H9 (cell line): Measurements from ENCODE around the gene ZFYVE27. TPM values are rescaled to one million over a fixed set of nuclear protein-coding genes. Genes with fewer than 3 reads are reported as not detected.
A peak's percentile ranks its signal among the peaks of the same experiment; 100 is the strongest.

ENCODE experiments used
- DNase-seq: peaks from one replicate; pipeline ENCODE4 v3.0.0-alpha.2; 2017
- H2AFZ ChIP-seq: one replicate; pipeline ENCODE4 v1.6.1; 2013; ENCODE audit warnings: mild to moderate bottlenecking, low read length, control low read depth, moderate library complexity
- H2AK5ac ChIP-seq: 2 replicates; pipeline ENCODE4 v1.6.1; 2013; ENCODE audit warnings: low read length, control low read depth, mixed read lengths; ENCODE audit not compliant: insufficient read length
- H2BK120ac ChIP-seq: one replicate; pipeline ENCODE4 v1.6.1; 2013; ENCODE audit warnings: low read depth, mild to moderate bottlenecking, low read length, control low read depth, inconsistent platforms; ENCODE audit not compliant: poor library complexity, severe bottlenecking
- H2BK12ac ChIP-seq: 2 replicates; pipeline ENCODE4 v1.6.1; 2013; ENCODE audit warnings: low read length, control low read depth, mixed read lengths, low read depth; ENCODE audit not compliant: insufficient read length
- H2BK15ac ChIP-seq: 2 replicates; pipeline ENCODE4 v1.6.1; 2013; ENCODE audit warnings: low read depth, low read length, control low read depth
- H2BK20ac ChIP-seq: one replicate; pipeline ENCODE4 v1.6.1; 2013; ENCODE audit warnings: low read depth, mild to moderate bottlenecking, low read length, control low read depth, inconsistent platforms; ENCODE audit not compliant: poor library complexity, severe bottlenecking
- H2BK5ac ChIP-seq: 2 replicates; pipeline ENCODE4 v1.6.1; 2013; ENCODE audit warnings: low read length, control low read depth, mixed read lengths; ENCODE audit not compliant: insufficient read length
- H3K14ac ChIP-seq: 2 replicates; pipeline ENCODE4 v1.6.1; 2013; ENCODE audit warnings: low read length, control low read depth; ENCODE audit not compliant: insufficient read depth
- H3K18ac ChIP-seq: 2 replicates; pipeline ENCODE4 v1.6.1; 2013; ENCODE audit warnings: low read depth, mild to moderate bottlenecking, mixed read lengths, low read length, control low read depth; ENCODE audit not compliant: insufficient read length
- H3K23ac ChIP-seq: 2 replicates; pipeline ENCODE4 v1.6.1; 2013; ENCODE audit warnings: low read length, control low read depth, mixed read lengths, low read depth; ENCODE audit not compliant: insufficient read length
- H3K23me2 ChIP-seq: 2 replicates; pipeline ENCODE4 v1.6.1; 2013; ENCODE audit warnings: low read depth, mild to moderate bottlenecking, mixed read lengths, low read length, control low read depth; ENCODE audit not compliant: insufficient read length, poor library complexity, severe bottlenecking
- H3K27ac ChIP-seq: 2 replicates; pipeline ENCODE4 v1.5.1; 2013; ENCODE audit warnings: low read length, control low read depth, mixed read lengths, low read depth; ENCODE audit not compliant: insufficient read length
- H3K27me3 ChIP-seq: 2 replicates; pipeline ENCODE4 v1.6.1; 2013; ENCODE audit warnings: low read length, control low read depth, inconsistent platforms; ENCODE audit not compliant: insufficient read depth
- H3K4ac ChIP-seq: 2 replicates; pipeline ENCODE4 v1.6.1; 2013; ENCODE audit warnings: low read depth, mild to moderate bottlenecking, control low read depth, inconsistent platforms, low read length, moderate library complexity
- H3K4me1 ChIP-seq: 2 replicates; pipeline ENCODE4 v1.6.1; 2013; ENCODE audit warnings: low read length, control low read depth, inconsistent platforms; ENCODE audit not compliant: insufficient read depth
- H3K4me2 ChIP-seq: 2 replicates; pipeline ENCODE4 v1.6.1; 2013; ENCODE audit warnings: low read length, control low read depth, mixed read lengths; ENCODE audit not compliant: insufficient read length, insufficient read depth
- H3K56ac ChIP-seq: 2 replicates; pipeline ENCODE4 v1.6.1; 2013; ENCODE audit warnings: low read depth, mild to moderate bottlenecking, mixed read lengths, low read length, control low read depth; ENCODE audit not compliant: insufficient read length
- H3K79me1 ChIP-seq: 2 replicates; pipeline ENCODE4 v1.6.1; 2013; ENCODE audit warnings: low read depth, mild to moderate bottlenecking, moderate library complexity, low read length, control low read depth, inconsistent platforms; ENCODE audit not compliant: insufficient read depth, poor library complexity, severe bottlenecking
- H3K79me2 ChIP-seq: 2 replicates; pipeline ENCODE4 v1.6.1; 2013; ENCODE audit warnings: low read length, control low read depth, inconsistent platforms; ENCODE audit not compliant: insufficient read depth
- H3K9ac ChIP-seq: 2 replicates; pipeline ENCODE4 v1.6.1; 2013; ENCODE audit warnings: low read length, control low read depth, mixed read lengths; ENCODE audit not compliant: insufficient read length; ENCODE audit errors: extremely low read depth
- H3K9me3 ChIP-seq: one replicate; pipeline ENCODE4 v1.6.1; 2013; ENCODE audit warnings: low read depth, low read length, inconsistent platforms; ENCODE audit not compliant: control insufficient read depth
- H3T11ph ChIP-seq: one replicate; pipeline ENCODE4 v1.6.1; 2013; ENCODE audit warnings: mild to moderate bottlenecking, low read length, control low read depth, inconsistent platforms
- H4K20me1 ChIP-seq: one replicate; pipeline ENCODE4 v1.6.1; 2013; ENCODE audit not compliant: control insufficient read depth, insufficient read length, insufficient read depth
- H4K5ac ChIP-seq: 2 replicates; pipeline ENCODE4 v1.6.1; 2013; ENCODE audit warnings: low read depth, mild to moderate bottlenecking, mixed read lengths, low read length, control low read depth; ENCODE audit not compliant: insufficient read length
- H4K8ac ChIP-seq: replicated peaks from 2 replicates; pipeline ENCODE4 v1.6.1; 2013; ENCODE audit warnings: low read length, control low read depth, mixed read lengths, low read depth; ENCODE audit not compliant: insufficient read length
- H4K91ac ChIP-seq: 2 replicates; pipeline ENCODE4 v1.6.1; 2013; ENCODE audit warnings: low read depth, mild to moderate bottlenecking, moderate library complexity, mixed read lengths, low read length, control low read depth; ENCODE audit not compliant: insufficient read length
- H3K27ac Mint-ChIP-seq, 3 experiments: 2 replicates in 2 of 3; 3 replicates in 1 of 3; pipeline ENCODE4 v1.8.0; 2020 to 2021; ENCODE audit warnings: mixed read lengths in 3 of 3, mild to moderate bottlenecking in 1 of 3, moderate library complexity in 1 of 3
- H3K27me3 Mint-ChIP-seq: 2 replicates; pipeline ENCODE4 v1.8.0; 2021; ENCODE audit warnings: low read depth, mild to moderate bottlenecking, moderate library complexity, mixed read lengths
- H3K36me3 Mint-ChIP-seq, 3 experiments: 2 replicates in 2 of 3; 3 replicates in 1 of 3; pipeline ENCODE4 v1.8.0; 2020 to 2021; ENCODE audit warnings: low read depth in 3 of 3, mixed read lengths in 3 of 3; ENCODE audit not compliant: insufficient read depth in 1 of 3
- H3K4me1 Mint-ChIP-seq, 2 experiments: 2 replicates each; pipeline ENCODE4 v1.8.0; 2020; ENCODE audit warnings: mixed read lengths in 2 of 2
- H3K4me3 Mint-ChIP-seq, 2 experiments: 2 replicates in 1 of 2; 3 replicates in 1 of 2; pipeline ENCODE4 v1.8.0; 2020 to 2021; ENCODE audit warnings: mild to moderate bottlenecking in 2 of 2, mixed read lengths in 2 of 2, moderate library complexity in 1 of 2
- H3K9me3 Mint-ChIP-seq, 2 experiments: 2 replicates in 1 of 2; 3 replicates in 1 of 2; pipeline ENCODE4 v1.8.0; 2020; ENCODE audit warnings: mild to moderate bottlenecking in 2 of 2, mixed read lengths in 2 of 2, moderate library complexity in 1 of 2
- WGBS: extraction: QIAGEN DNeasy Blood & Tissue Kit; methylation state at CpG from one replicate; pipeline ENCODE4 v1.1.7; 2013; ENCODE audit warnings: missing lambda C conversion rate, low lambda C conversion rate, mixed read lengths; ENCODE audit not compliant: insufficient read length; ENCODE audit errors: extremely low coverage; 5-methylcytosine and 5-hydroxymethylcytosine counted together
- long read RNA-seq: library from polyadenylated mRNA; unstranded; transcript quantifications from one replicate; pipeline ENCODE4 v2.0.0, GENCODE V29; 2020
- total RNA-seq: library from RNA; stranded (reverse); gene quantifications from 2 replicates; pipeline ENCODE4 v1.2.1, GENCODE V29; 2021
- TF ChIP-seq, protein P1 (sequence below): fragments of 200-600 bp; sonication (generic); conservative IDR thresholded peaks from 3 replicates; pipeline ENCODE4 v1.8.0; 2021; ENCODE audit warnings: antibody characterized with exemption, mild to moderate bottlenecking

The ZFYVE27 gene, protein sequence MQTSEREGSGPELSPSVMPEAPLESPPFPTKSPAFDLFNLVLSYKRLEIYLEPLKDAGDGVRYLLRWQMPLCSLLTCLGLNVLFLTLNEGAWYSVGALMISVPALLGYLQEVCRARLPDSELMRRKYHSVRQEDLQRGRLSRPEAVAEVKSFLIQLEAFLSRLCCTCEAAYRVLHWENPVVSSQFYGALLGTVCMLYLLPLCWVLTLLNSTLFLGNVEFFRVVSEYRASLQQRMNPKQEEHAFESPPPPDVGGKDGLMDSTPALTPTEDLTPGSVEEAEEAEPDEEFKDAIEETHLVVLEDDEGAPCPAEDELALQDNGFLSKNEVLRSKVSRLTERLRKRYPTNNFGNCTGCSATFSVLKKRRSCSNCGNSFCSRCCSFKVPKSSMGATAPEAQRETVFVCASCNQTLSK
- 32.2 and 33.2 TPM in 2 replicates for total RNA-seq
- long read RNA-seq, transcript ZFYVE27-202 (10 exons, 2,765 nt) = minor isoform, 6 of 338 reads
- long read RNA-seq, transcript ZFYVE27-203 (12 exons, 2,997 nt) = major isoform, 16 of 338 reads
- long read RNA-seq, partial matches to known transcripts = 14 of 338 reads
- long read RNA-seq, other reads (novel, unspliced or antisense) = 299 of 338 reads

DNA sequence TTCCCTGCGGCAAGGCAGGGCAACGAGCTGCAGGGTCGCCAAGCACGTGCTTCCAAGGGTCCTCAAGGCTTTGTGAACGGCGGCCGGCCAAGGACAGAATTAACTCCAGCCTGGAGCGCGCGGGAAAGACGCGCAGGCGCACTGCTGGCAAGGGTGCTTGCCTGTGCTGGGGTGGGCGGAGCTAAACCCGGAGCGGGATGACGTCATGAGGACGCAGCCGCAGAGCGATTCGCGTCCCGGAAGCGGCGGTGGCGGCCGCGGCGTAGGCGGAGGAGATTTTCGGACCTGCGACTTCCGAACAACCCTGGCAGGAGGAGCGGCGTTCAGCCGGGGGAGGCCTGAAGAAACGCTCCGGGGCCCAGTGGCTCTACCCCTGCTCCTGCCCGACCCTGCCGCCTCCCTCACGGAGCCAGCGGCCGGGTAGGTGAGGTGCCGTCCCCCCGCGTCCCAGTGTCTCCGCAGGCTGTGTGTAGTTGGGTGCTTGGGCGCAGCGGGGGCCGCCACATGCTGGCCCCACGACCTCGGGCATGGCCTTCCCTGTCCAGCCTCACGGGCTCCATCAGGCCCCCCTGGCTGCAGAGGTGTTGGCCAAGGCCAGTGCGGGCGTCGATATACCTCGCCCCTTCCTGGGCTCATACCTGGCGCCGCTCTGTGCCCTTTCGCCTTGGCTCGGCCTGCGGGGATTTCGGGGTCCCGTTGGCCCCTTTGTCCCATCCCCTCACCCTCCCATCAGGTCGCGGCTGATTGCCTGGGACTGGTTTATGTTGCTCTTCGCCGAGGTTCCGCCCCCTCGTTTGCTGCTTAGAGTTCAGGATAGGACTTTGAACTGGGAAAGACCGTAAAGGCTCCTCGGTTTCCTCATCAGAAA is at the start of gene ZFYVE27:
TSS of gene ZFYVE27 (plus strand) at position 227 of the 868 bp plus-strand sequence. CDS start 1,350 bp downstream, outside the sequence.
- Histone ChIP-seq H3K79me1 (peaks cover 7% of the 10 kb centered on the region), H3K23ac (no peak within 1 kb of the TSS), H3K4me1 (no peaks in the 10 kb centered on the region), H3K9ac (peak within 1 kb of the TSS; percentile 77), H2BK12ac (no peak within 1 kb of the TSS), H4K20me1 (no peaks in the 10 kb centered on the region), H2BK15ac (no peak within 1 kb of the TSS), H3T11ph (no peak within 1 kb of the TSS), H2BK120ac (no peak within 1 kb of the TSS), H3K4ac (no peak within 1 kb of the TSS), H3K27me3 (peaks cover 17% of the 10 kb centered on the region; the same call in 1 of the 2 replicates), H4K8ac (no peak within 1 kb of the TSS), H3K27ac (no peak within 1 kb of the TSS), H3K18ac (peak within 1 kb of the TSS; percentile 41), H4K5ac (peak within 1 kb of the TSS; percentile 2), H3K79me2 (peaks cover 5% of the 10 kb centered on the region; the same call in 1 of the 2 replicates), H4K91ac (no peak within 1 kb of the TSS), H2AK5ac (no peak within 1 kb of the TSS), H3K56ac (no peak within 1 kb of the TSS), H2BK5ac (no peak within 1 kb of the TSS), H3K23me2 (peaks cover 7% of the 10 kb centered on the region), H3K14ac (peak within 1 kb of the TSS; percentile 68), H2BK20ac (no peak within 1 kb of the TSS), H2AFZ (no peak within 1 kb of the TSS), H3K4me2 (peak within 1 kb of the TSS; percentile 90), H3K9me3 (peaks cover 4% of the 10 kb centered on the region)
- H3K27me3 Mint-ChIP-seq = peaks cover 33% of the 10 kb centered on the region
- peaks cover 8 to 9% of the 10 kb centered on the region in 2 experiments for H3K4me1 Mint-ChIP-seq
- H3K36me3 Mint-ChIP-seq = peaks cover 21 to 50% (median 44%) of the 10 kb centered on the region in 3 experiments
- H3K27ac Mint-ChIP-seq = peak within 1 kb of the TSS; percentile 83 to 93 (median 88); a peak in 4 of 7 replicates
- peak; percentile 96 for DNase-seq
- TF ChIP-seq, protein P1, sequence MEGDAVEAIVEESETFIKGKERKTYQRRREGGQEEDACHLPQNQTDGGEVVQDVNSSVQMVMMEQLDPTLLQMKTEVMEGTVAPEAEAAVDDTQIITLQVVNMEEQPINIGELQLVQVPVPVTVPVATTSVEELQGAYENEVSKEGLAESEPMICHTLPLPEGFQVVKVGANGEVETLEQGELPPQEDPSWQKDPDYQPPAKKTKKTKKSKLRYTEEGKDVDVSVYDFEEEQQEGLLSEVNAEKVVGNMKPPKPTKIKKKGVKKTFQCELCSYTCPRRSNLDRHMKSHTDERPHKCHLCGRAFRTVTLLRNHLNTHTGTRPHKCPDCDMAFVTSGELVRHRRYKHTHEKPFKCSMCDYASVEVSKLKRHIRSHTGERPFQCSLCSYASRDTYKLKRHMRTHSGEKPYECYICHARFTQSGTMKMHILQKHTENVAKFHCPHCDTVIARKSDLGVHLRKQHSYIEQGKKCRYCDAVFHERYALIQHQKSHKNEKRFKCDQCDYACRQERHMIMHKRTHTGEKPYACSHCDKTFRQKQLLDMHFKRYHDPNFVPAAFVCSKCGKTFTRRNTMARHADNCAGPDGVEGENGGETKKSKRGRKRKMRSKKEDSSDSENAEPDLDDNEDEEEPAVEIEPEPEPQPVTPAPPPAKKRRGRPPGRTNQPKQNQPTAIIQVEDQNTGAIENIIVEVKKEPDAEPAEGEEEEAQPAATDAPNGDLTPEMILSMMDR = no peak
- peak within 1 kb of the TSS; percentile 81 to 96 for H3K4me3 Mint-ChIP-seq
- WGBS = no CpG with 5 or more reads among the region's 72 CpGs
- peaks cover 15 to 16% of the 10 kb centered on the region in 2 experiments for H3K9me3 Mint-ChIP-seq
